HEK293 (cell line): ENCODE results near the gene TNFRSF21.

Source experiments
- CTCF ChIA-PET: fragments of 350-600 bp; formaldehyde crosslinking; extraction: SDS; loops from one replicate; lab custom pipeline; 2021; ENCODE audit warnings: antibody characterized with exemption; lab: Yijun Ruan, JAX
- POLR2A ChIA-PET: fragments of 300-600 bp; formaldehyde crosslinking; extraction: SDS; loops from one replicate; lab custom pipeline; 2020; ENCODE audit warnings: antibody characterized with exemption, inconsistent platforms; lab: Yijun Ruan, JAX
- H3K27ac ChIP-seq: fragments of 200-500 bp; sonication (Bioruptor generic); 2 replicates; pipeline ENCODE4 v1.5.1; 2014; ENCODE audit warnings: low read depth, low read length, control low read depth, inconsistent platforms; ENCODE audit errors: extremely low read depth
- H3K36me3 ChIP-seq, 2 experiments: fragments of 200-500 bp in 1 of 2; sonication (Bioruptor generic) in 1 of 2; 1 replicate in 1 of 2; 2 replicates in 1 of 2; pipeline ENCODE4 v1.5.1; 2014 to 2017; ENCODE audit warnings: inconsistent platforms in 2 of 2, low read length in 2 of 2; ENCODE audit not compliant: control insufficient read depth in 2 of 2, insufficient read depth in 1 of 2
- H3K4me1 ChIP-seq: fragments of 200-500 bp; sonication (Bioruptor generic); 2 replicates; pipeline ENCODE4 v1.5.1; 2014; ENCODE audit warnings: mild to moderate bottlenecking, low read length, inconsistent platforms; ENCODE audit not compliant: control insufficient read depth, insufficient read depth
- H3K4me3 ChIP-seq: 2 replicates; pipeline ENCODE4 v1.5.1; 2011; ENCODE audit warnings: low read depth, mild to moderate bottlenecking, control low read depth, low read length, moderate library complexity
- H3K9me3 ChIP-seq: fragments of 200-500 bp; sonication (Bioruptor generic); 2 replicates; pipeline ENCODE4 v1.5.1; 2014; ENCODE audit warnings: low read depth, low read length, inconsistent platforms; ENCODE audit not compliant: control insufficient read depth, insufficient read depth
- KLF16 ChIP-seq: fragments of 450-650 bp; formaldehyde crosslinking; IDR thresholded peaks from 2 replicates; pipeline ENCODE4 v1.5.1; 2017; ENCODE audit warnings: missing biosample characterization, missing genetic modification characterization
- PBX3 ChIP-seq: sonication (generic); formaldehyde crosslinking; IDR thresholded peaks from 2 replicates; pipeline ENCODE4 v1.8.1; 2022; ENCODE audit warnings: mild to moderate bottlenecking, moderate library complexity, missing genetic modification reagents
- TRIM28 ChIP-seq: IDR thresholded peaks from 2 replicates; pipeline ENCODE4 v1.6.1; 2011; ENCODE audit warnings: low read length, control low read depth, borderline replicate concordance
- ZBTB26 ChIP-seq: fragments of 450-650 bp; formaldehyde crosslinking; optimal IDR thresholded peaks from 2 replicates; pipeline ENCODE3; 2016; ENCODE audit warnings: missing biosample characterization, mild to moderate bottlenecking, missing genetic modification characterization
- ZNF174 ChIP-seq: fragments of 450-650 bp; formaldehyde crosslinking; IDR thresholded peaks from 2 replicates; pipeline ENCODE4 v1.5.0; 2017; ENCODE audit warnings: missing biosample characterization, mild to moderate bottlenecking, missing genetic modification characterization
- ZNF2 ChIP-seq: fragments of 450-650 bp; formaldehyde crosslinking; IDR thresholded peaks from 2 replicates; pipeline ENCODE4 v1.5.1; 2016; ENCODE audit warnings: missing biosample characterization, missing genetic modification characterization
- ZNF202 ChIP-seq: fragments of 450-650 bp; formaldehyde crosslinking; IDR thresholded peaks from 2 replicates; pipeline ENCODE4 v1.5.1; 2016; ENCODE audit warnings: missing biosample characterization, missing genetic modification characterization, borderline replicate concordance
- ZNF223 ChIP-seq: fragments of 450-650 bp; formaldehyde crosslinking; IDR thresholded peaks from 2 replicates; pipeline ENCODE4 v1.5.1; 2016; ENCODE audit warnings: missing biosample characterization, missing genetic modification characterization
- ZNF426 ChIP-seq: fragments of 450-650 bp; formaldehyde crosslinking; IDR thresholded peaks from 2 replicates; pipeline ENCODE4 v1.5.1; 2017; ENCODE audit warnings: missing biosample characterization, missing genetic modification characterization, mild to moderate bottlenecking, inconsistent platforms, moderate library complexity
- ZNF549 ChIP-seq: fragments of 450-650 bp; IDR thresholded peaks from 2 replicates; pipeline ENCODE4 v1.5.1; 2018; ENCODE audit warnings: missing biosample characterization, missing genetic modification characterization, mild to moderate bottlenecking, inconsistent platforms, moderate library complexity
- ZNF555 ChIP-seq: fragments of 450-650 bp; formaldehyde crosslinking; conservative IDR thresholded peaks from 2 replicates; pipeline ENCODE4 v1.5.1; 2017; ENCODE audit warnings: missing biosample characterization, mild to moderate bottlenecking, missing genetic modification characterization, inconsistent platforms
- ZNF664 ChIP-seq: fragments of 450-650 bp; formaldehyde crosslinking; IDR thresholded peaks from 2 replicates; pipeline ENCODE4 v1.5.1; 2016; ENCODE audit warnings: missing biosample characterization, missing genetic modification characterization
- ZNF747 ChIP-seq: fragments of 450-650 bp; formaldehyde crosslinking; IDR thresholded peaks from 2 replicates; pipeline ENCODE4 v1.5.1; 2016; ENCODE audit warnings: missing biosample characterization, missing genetic modification characterization
- ZNF76 ChIP-seq: fragments of 450-650 bp; formaldehyde crosslinking; IDR thresholded peaks from 2 replicates; pipeline ENCODE4; 2016; ENCODE audit warnings: low read depth, missing biosample characterization, missing genetic modification characterization, borderline replicate concordance
- ZNF792 ChIP-seq: fragments of 450-650 bp; formaldehyde crosslinking; IDR thresholded peaks from 2 replicates; pipeline ENCODE4 v1.5.1; 2016; ENCODE audit warnings: missing biosample characterization, missing genetic modification characterization
- ZSCAN16 ChIP-seq: fragments of 450-650 bp; formaldehyde crosslinking; IDR thresholded peaks from 2 replicates; pipeline ENCODE4 v1.5.1; 2016; ENCODE audit warnings: missing biosample characterization, missing genetic modification characterization
- ZSCAN5A ChIP-seq: fragments of 450-650 bp; formaldehyde crosslinking; IDR thresholded peaks from 2 replicates; pipeline ENCODE4 v1.5.1; 2016; ENCODE audit warnings: missing biosample characterization, missing genetic modification characterization
- TF ChIP-seq, protein P1 (sequence below): fragments of 450-650 bp; formaldehyde crosslinking; IDR thresholded peaks from 2 replicates; pipeline ENCODE4 v1.5.1; 2016; ENCODE audit warnings: missing biosample characterization, missing genetic modification characterization, borderline replicate concordance
- TF ChIP-seq, protein P2 (sequence below): fragments of 450-650 bp; formaldehyde crosslinking; IDR thresholded peaks from 2 replicates; pipeline ENCODE4 v1.5.1; 2016; ENCODE audit warnings: missing biosample characterization, missing genetic modification characterization

The TNFRSF21 gene

DNA sequence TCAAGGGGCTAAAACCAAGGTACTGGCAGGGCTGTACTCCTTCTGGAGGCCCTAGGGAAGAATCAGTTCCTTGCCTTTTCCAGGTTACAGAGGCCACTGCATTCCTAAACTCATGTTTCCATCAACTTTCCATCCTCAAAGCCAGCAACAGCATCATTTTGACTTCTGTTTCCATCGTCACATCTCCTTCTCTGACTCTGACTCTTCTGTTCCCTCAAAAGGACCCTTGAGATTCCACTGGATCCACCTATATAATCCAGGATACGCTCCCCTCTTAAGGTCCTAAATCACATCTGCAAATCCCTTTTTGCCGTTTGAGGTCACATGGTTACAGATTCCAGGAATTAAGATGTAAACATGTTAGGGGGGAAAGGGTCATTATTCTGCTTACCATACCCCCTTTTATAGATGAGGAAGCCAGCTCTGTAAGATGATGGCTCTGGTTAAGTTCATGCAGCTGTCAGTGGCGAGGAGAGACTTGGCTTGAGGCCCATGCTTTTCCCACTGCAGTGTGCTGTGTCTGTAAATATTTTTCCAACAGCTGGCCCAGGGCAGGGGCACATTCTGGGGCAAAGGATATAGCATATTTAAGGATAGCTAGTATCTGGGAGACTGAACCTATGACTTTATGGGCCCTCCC, 114.6 kb downstream of the TNFRSF21 start (continued):
- TF ChIP-seq ZNF174 (no peak), ZNF426 (no peak), ZNF792 (tag by site-specific recombination) (no peak)

DNA sequence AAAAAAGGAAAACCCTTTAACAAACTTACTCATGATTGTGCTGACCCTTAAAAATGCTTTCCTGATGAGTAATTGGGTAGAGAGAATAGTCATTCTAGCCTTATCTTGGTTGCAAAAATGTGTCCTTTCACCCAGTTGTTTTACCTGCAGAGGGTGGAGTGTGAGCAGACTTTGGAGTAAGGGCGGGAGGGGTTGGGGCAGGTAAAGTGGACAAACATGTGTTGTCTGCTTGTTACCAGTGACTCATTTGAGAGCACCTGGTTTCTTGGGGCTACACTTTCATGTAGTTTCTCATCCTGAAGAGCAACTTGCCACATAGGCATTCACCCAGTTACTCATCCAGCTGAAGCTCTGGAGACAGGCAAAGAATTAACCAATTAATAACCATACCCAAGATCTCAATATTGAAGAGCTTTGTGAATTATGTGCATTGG, 121.1 kb downstream of the TNFRSF21 start:
- Histone ChIP-seq H3K9me3 (no peaks in the 10 kb centered on the region), H3K27ac (no peak overlapping the region), H3K36me3 (no peaks in the 10 kb centered on the region), H3K4me3 (no peak overlapping the region), H3K4me1 (no peaks in the 10 kb centered on the region)
- ChIA-PET POLR2A (no interaction called here), CTCF (interaction anchor here (0.7 kb wide), 2 partner anchors 19 to 179 kb away, joined by 3 to 7 read pairs; no protein-coding TSS in a partner anchor)
- TF ChIP-seq, protein P1, sequence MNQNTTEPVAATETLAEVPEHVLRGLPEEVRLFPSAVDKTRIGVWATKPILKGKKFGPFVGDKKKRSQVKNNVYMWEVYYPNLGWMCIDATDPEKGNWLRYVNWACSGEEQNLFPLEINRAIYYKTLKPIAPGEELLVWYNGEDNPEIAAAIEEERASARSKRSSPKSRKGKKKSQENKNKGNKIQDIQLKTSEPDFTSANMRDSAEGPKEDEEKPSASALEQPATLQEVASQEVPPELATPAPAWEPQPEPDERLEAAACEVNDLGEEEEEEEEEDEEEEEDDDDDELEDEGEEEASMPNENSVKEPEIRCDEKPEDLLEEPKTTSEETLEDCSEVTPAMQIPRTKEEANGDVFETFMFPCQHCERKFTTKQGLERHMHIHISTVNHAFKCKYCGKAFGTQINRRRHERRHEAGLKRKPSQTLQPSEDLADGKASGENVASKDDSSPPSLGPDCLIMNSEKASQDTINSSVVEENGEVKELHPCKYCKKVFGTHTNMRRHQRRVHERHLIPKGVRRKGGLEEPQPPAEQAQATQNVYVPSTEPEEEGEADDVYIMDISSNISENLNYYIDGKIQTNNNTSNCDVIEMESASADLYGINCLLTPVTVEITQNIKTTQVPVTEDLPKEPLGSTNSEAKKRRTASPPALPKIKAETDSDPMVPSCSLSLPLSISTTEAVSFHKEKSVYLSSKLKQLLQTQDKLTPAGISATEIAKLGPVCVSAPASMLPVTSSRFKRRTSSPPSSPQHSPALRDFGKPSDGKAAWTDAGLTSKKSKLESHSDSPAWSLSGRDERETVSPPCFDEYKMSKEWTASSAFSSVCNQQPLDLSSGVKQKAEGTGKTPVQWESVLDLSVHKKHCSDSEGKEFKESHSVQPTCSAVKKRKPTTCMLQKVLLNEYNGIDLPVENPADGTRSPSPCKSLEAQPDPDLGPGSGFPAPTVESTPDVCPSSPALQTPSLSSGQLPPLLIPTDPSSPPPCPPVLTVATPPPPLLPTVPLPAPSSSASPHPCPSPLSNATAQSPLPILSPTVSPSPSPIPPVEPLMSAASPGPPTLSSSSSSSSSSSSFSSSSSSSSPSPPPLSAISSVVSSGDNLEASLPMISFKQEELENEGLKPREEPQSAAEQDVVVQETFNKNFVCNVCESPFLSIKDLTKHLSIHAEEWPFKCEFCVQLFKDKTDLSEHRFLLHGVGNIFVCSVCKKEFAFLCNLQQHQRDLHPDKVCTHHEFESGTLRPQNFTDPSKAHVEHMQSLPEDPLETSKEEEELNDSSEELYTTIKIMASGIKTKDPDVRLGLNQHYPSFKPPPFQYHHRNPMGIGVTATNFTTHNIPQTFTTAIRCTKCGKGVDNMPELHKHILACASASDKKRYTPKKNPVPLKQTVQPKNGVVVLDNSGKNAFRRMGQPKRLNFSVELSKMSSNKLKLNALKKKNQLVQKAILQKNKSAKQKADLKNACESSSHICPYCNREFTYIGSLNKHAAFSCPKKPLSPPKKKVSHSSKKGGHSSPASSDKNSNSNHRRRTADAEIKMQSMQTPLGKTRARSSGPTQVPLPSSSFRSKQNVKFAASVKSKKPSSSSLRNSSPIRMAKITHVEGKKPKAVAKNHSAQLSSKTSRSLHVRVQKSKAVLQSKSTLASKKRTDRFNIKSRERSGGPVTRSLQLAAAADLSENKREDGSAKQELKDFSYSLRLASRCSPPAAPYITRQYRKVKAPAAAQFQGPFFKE (tag by site-specific recombination), result no peak
- TF ChIP-seq ZNF2 (tag by site-specific recombination) (no peak), ZNF555 (no peak), PBX3 (CRISPR knock-in tag) (no peak), ZSCAN5A (tag by site-specific recombination) (no peak), KLF16 (tag by site-specific recombination) (no peak), TRIM28 (no peak), ZNF664 (tag by site-specific recombination) (no peak)

GRCh38 chr6:47187893-47188587, 121.7 kb downstream of the TNFRSF21 start:
- Histone ChIP-seq H3K9me3 (no peaks in the 10 kb centered on the region), H3K4me3 (no peak overlapping the region), H3K27ac (no peak overlapping the region), H3K36me3 (no peaks in the 10 kb centered on the region), H3K4me1 (no peaks in the 10 kb centered on the region)
- CTCF ChIA-PET, result interaction anchor here (0.7 to 1.9 kb wide), 2 partner anchors 19 to 20 kb away, joined by 5 to 7 read pairs; no protein-coding TSS in a partner anchor
- POLR2A ChIA-PET, result interaction anchor here (0.6 kb wide), 1 partner anchor 21 kb away, joined by 3 read pairs; no protein-coding TSS in a partner anchor
- TF ChIP-seq ZNF549 (tag by site-specific recombination) (no peak), ZNF747 (tag by site-specific recombination) (no peak), ZNF202 (tag by site-specific recombination) (no peak), ZBTB26 (tag by site-specific recombination) (no peak), ZNF223 (tag by site-specific recombination) (no peak), ZNF76 (no peak), ZSCAN16 (tag by site-specific recombination) (no peak)
- TF ChIP-seq, protein P2, sequence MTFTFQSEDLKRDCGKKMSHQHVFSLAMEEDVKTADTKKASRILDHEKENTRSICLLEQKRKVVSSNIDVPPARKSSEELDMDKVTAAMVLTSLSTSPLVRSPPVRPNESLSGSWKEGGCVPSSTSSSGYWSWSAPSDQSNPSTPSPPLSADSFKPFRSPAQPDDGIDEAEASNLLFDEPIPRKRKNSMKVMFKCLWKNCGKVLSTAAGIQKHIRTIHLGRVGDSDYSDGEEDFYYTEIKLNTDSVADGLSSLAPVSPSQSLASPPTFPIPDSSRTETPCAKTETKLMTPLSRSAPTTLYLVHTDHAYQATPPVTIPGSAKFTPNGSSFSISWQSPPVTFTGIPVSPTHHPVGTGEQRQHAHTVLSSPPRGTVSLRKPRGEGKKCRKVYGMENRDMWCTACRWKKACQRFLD (tag by site-specific recombination), result no peak
